GM21619 (cell line): ENCODE data around the gene MCM3.

Experiments used
- ATAC-seq: cut with Tn5 transposase; IDR thresholded peaks from one replicate; pipeline ENCODE4 v1.9.1; 2021; ENCODE audit not compliant: unreplicated experiment

The MCM3 gene

GRCh38 chr6:52254731-52255378 lies 29.7 kb downstream of the MCM3 start:
- no peak for ATAC-seq

- ATAC-seq, result no peak
Observed at GRCh38 chr6:52253494-52253893, 31.0 kb downstream of the MCM3 start.

- no peak for ATAC-seq
Observed at GRCh38 chr6:52251113-52251512, 33.4 kb downstream of the MCM3 start.

GRCh38 chr6:52249078-52249477 lies 35.5 kb downstream of the MCM3 start:
- no peak for ATAC-seq

- ATAC-seq, result no peak
Observed at GRCh38 chr6:52245425-52245824, 39.1 kb downstream of the MCM3 start.

- ATAC-seq, result no peak
Observed at GRCh38 chr6:52244400-52244799, 40.1 kb downstream of the MCM3 start, which contains the start of gene IL17F. TSS of gene IL17F (minus strand) at chr6:52244500. CDS start at chr6:52244429, 71 bp downstream.

- ATAC-seq, result no peak
Observed at GRCh38 chr6:52243282-52243893, 41.2 kb downstream of the MCM3 start.

GRCh38 chr6:52241819-52242218 lies 42.7 kb downstream of the MCM3 start:
- no peak for ATAC-seq

- peak; percentile 76 for ATAC-seq
Observed at GRCh38 chr6:52233975-52234823, 50.3 kb downstream of the MCM3 start.

GRCh38 chr6:52233005-52233404 lies 51.5 kb downstream of the MCM3 start:
- ATAC-seq, result no peak

GRCh38 chr6:52231406-52232127 lies 53.0 kb downstream of the MCM3 start:
- no peak for ATAC-seq

- no peak for ATAC-seq
Observed at GRCh38 chr6:52230685-52231084, 53.9 kb downstream of the MCM3 start.

GRCh38 chr6:52227495-52227894 lies 57.0 kb downstream of the MCM3 start:
- ATAC-seq, result peak; percentile 99

GRCh38 chr6:52221302-52221701 lies 63.2 kb downstream of the MCM3 start:
- ATAC-seq, result peak; percentile 83

- ATAC-seq, result no peak
Observed at GRCh38 chr6:52217761-52218160, 66.8 kb downstream of the MCM3 start.

- no peak for ATAC-seq
Observed at GRCh38 chr6:52216932-52217575, 67.5 kb downstream of the MCM3 start.

GRCh38 chr6:52215787-52216186 lies 68.8 kb downstream of the MCM3 start:
- ATAC-seq, result no peak
